GM19239 (cell line): ENCODE results near the gene LDHAL6B.

Experiments
- DNase-seq: peaks from one replicate; pipeline ENCODE4 v3.0.0; 2011; ENCODE audit warnings: low spot score; ENCODE audit not compliant: insufficient read length
- FAIRE-seq: peaks from 2 replicates; lab custom pipeline; 2011; peaks lifted over from hg19 to GRCh38; lab: Jason Lieb, UNC

The LDHAL6B gene

DNA sequence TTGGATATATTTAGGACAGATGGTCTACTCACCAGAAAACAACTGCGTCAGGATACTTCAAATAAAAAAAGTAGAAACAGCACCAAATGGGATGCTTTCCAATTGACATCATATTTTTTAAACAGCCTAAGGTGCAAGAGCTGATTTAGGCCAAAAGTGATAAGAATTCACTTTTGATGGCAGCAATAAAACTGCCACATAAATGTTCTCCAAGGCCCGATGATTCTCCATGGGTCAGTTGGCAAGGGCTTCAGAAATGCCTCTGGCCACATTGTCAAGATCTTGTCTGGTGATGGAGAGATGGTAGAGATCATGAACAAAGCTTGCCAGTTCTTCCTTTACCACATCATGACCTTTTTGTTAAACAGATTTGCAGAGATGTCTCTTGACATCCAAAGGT, 38.9 kb downstream of the LDHAL6B start:
- FAIRE-seq, result peak; percentile 54

DNA sequence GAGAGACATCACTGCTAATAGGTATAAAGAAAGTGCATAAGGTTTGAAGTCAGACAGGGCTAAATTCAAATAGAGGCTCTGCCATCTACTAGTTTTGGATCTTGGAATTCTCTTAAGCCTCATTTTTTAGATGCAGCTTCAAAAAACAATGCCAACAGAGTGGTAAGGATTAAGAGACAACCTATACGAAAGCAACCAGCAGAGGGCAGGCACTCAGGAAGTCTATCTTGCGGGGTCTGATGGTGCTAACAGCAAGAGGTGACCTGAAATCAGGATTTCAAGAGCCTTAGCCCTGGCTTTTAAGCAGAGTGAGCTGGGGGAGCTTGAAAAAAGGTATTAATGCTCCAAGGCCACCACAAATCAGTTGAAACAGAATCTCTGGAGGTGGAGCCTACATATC, 40.7 kb downstream of the LDHAL6B start:
- DNase-seq, result no peak
- peak; percentile 95 for FAIRE-seq

More for the DNA sequence above, 38.9 kb downstream of the LDHAL6B start:
- DNase-seq, result no peak

DNA sequence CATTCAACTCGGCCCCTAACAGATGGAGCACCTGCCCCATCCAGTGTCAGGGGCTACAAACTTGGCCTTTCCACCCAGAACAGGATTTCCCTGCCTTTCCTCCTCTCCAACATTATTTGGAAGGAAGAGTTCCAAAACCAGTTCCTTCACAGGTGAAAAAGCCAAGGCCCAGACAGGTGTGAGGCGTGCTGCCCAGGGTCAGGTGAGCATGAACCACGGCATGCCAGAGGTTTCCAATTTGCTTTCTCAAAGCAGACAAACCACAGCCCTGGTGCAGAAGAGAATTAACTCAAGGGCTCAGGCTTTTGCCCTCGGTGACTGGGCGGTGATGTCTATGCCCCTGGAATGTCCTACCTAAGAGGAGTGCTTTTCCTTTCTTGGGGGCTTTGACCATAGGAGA, 43.2 kb downstream of the LDHAL6B start:
- FAIRE-seq, result peak; percentile 90

DNA sequence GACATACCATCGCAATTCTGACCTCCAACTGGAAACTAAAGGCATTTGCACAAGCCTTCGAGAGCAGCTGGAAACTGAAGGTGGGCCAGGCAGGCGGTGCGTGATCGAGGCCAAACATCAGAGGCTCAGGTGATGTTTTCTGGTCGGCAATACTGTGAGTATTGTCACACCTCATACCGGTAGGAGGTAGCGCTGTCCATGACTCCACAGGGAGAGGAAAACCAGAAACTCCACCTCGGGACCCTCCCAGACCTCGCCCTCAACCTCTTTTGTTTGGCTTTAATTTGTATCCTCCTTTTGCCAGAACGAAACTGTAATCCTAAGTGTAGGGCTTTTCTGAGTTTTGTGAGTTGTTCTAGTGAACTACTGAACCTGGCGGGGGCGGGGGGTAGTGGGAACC, 43.6 kb downstream of the LDHAL6B start:
- DNase-seq, result no peak
- no peak for FAIRE-seq

More for the DNA sequence above, 43.2 kb downstream of the LDHAL6B start:
- DNase-seq, result no peak

DNA sequence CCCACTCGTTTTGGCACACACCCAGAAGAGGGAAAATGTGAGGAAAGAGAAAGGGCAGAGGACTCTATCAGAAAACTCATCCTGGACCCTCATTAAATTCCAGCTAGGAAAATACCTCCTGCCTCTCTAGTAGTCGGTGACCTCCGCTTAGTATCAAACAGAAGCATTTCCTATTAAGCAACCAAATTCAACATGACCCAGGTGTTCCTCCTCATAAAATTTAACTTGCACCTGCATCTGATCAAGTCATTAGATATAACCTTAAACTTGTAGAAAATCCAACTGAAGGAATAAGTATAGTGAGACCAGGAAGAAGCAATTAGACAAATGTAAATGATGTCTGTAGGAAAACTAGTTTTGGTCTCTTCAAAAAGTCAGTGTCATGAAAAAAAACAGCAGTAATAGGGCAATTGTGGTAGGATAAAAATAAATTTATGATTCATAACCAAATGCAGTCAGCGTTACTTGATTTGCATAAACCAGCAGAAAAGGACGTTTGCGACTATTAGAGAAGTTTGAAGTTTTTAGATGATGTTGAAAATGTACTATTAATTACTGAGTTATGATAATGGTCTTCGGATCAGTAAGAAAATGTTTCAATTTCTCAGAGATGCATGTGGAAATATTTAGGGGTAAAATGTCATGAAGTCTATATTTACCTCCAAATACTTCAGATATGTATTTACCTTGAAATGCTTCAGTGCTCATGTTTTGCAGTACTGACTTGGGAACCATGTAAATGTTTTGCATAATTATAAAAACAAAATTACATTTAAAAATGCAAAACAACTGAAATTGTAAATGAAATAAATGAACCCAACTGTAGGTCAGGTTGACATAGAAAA, 44.6 kb downstream of the LDHAL6B start:
- peak; percentile 97 for FAIRE-seq
- no peak for DNase-seq

DNA sequence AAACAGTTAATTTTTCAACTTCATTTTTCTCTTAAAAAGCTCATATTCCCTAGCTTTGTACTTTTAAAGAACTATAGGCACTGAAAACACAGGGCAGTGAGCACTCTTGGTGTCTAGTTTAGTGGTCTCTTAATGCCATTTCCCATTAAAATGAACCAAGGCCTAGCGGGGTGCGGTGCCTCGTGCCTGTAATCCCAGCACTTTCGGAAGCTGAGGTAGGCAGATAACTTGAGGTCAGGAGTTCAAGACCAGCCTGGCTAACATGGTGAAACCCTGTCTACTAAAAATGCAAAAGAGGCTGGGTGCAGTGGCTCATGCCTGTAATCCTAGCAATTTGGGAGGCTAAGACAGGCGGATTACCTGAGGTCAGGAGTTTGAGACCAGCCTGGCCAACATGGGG, 45.5 kb downstream of the LDHAL6B start:
- DNase-seq (no peak), FAIRE-seq (peak; percentile 48)

DNA sequence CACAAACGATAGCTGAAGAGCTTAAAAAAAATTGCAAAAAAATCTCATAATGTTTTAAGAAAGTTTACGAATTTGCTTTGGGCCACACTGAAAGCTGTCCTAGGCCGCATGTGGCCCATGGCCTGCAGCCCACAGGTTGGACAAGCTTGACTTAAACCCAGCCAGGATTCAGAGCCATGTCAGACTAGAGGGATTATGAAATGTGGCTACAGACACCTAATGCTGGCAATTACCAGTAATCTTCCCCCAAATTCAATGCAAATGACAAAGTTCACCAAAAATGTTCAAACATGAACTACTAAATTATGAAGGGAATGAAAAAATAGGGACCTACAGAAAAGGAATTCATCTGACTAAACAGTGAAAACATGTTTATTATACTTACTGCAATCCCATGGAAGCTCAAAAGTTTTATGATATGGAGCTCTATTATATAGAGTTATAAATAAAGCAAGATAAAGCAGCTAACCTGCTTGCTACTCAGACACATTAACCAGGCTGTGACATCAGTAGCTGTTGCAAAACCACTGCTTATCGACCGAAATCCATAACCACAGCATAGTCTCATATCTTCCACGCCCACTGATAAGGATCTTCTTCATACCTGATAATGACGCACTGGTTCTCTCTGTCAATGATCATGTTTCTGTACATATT, 49.2 kb downstream of the LDHAL6B start:
- no peak for DNase-seq

DNA sequence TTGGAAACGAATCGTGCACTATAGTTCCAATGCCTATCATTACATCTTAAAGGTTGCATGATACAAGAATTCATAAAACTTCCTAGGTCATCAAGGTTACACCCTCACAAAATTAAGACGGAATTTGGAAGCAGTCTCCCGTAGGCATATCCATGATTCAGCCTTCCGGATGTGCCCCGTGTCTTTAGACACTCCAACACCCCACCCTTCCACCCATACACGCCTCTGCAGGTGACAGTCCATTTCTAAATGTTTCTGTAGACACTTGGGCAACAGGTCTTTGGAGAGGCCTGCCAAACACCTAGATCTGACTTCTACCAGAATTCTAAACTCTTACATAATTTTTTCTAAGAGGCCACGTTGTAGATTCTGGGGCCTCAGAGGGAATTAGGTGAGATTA, 49.8 kb downstream of the LDHAL6B start:
- FAIRE-seq, result peak; percentile 44
- no peak for DNase-seq

More for the DNA sequence above, 49.2 kb downstream of the LDHAL6B start:
- FAIRE-seq, result peak; percentile 93

DNA sequence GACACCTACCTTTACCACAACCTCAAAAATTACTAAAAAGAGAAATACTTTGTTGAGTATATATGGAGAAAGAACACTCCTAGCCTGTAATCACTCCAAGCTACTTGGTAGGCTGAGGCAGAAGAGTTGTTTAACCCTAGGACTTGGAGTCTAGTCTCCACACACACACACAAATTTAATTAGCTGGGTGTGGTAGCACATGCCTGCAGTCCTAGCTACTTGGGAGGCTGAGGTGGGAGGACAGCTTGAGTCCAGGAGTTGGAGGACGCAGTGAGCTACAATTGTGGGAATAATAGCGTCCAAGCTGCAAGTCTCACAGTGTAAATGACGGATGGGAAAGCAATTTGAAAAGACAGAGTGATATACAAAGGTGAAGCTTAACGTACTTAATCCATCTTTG, 50.5 kb downstream of the LDHAL6B start:
- no peak for DNase-seq
- FAIRE-seq, result no peak
